Nephron progenitor cell (in vitro differentiated cells): ENCODE data around the gene OR1I1.

ENCODE experiments used
- DNase-seq: peaks from one replicate; pipeline ENCODE4 v3.0.0; 2021
- H3K27ac Mint-ChIP-seq: 2 replicates; pipeline ENCODE4 v1.8.0; 2021; ENCODE audit warnings: mild to moderate bottlenecking, moderate library complexity, mixed read lengths
- H3K27me3 Mint-ChIP-seq: 2 replicates; pipeline ENCODE4 v1.8.0; 2021; ENCODE audit warnings: mild to moderate bottlenecking, low read depth, mixed read lengths; ENCODE audit not compliant: poor library complexity
- H3K36me3 Mint-ChIP-seq: 2 replicates; pipeline ENCODE4 v1.8.0; 2021; ENCODE audit warnings: low read depth, mixed read lengths
- H3K4me1 Mint-ChIP-seq: 2 replicates; pipeline ENCODE4 v1.8.0; 2021; ENCODE audit warnings: mixed read lengths
- H3K4me3 Mint-ChIP-seq: 2 replicates; pipeline ENCODE4 v1.8.0; 2021; ENCODE audit warnings: mild to moderate bottlenecking, moderate library complexity, mixed read lengths
- H3K9me3 Mint-ChIP-seq: 2 replicates; pipeline ENCODE4 v1.8.0; 2021; ENCODE audit warnings: mild to moderate bottlenecking, moderate library complexity, mixed read lengths
- CTCF ChIP-seq: fragments of 200-600 bp; sonication (generic); IDR thresholded peaks from 2 replicates; pipeline ENCODE4 v1.5.0; 2021; ENCODE audit warnings: antibody characterized with exemption

Gene OR1I1

GRCh38 chr19:15118248-15118647 lies 36.2 kb downstream of the OR1I1 start:
- peaks cover 71% of the 10 kb centered on the region for H3K36me3 Mint-ChIP-seq
- H3K4me1 Mint-ChIP-seq, result no peaks in the 10 kb centered on the region
- no peak for TF ChIP-seq CTCF
- no peak overlapping the region for H3K4me3 Mint-ChIP-seq
- DNase-seq, result no peak
- H3K27me3 Mint-ChIP-seq, result no peaks in the 10 kb centered on the region
- no peaks in the 10 kb centered on the region for H3K9me3 Mint-ChIP-seq
- H3K27ac Mint-ChIP-seq, result no peak overlapping the region

- H3K27ac Mint-ChIP-seq, result no peak overlapping the region
- H3K4me3 Mint-ChIP-seq, result no peak overlapping the region
- H3K27me3 Mint-ChIP-seq, result no peaks in the 10 kb centered on the region
- H3K9me3 Mint-ChIP-seq, result no peaks in the 10 kb centered on the region
- peaks cover 68% of the 10 kb centered on the region for H3K36me3 Mint-ChIP-seq
- peaks cover 2% of the 10 kb centered on the region for H3K4me1 Mint-ChIP-seq
- no peak for DNase-seq
- no peak for TF ChIP-seq CTCF
Observed at GRCh38 chr19:15118789-15119494, 36.9 kb downstream of the OR1I1 start.

GRCh38 chr19:15120135-15121026 lies 38.4 kb downstream of the OR1I1 start:
- Mint-ChIP-seq H3K36me3 (peaks cover 63% of the 10 kb centered on the region), H3K9me3 (no peaks in the 10 kb centered on the region), H3K27me3 (no peaks in the 10 kb centered on the region), H3K27ac (peak overlapping the region; percentile 39), H3K4me3 (no peak overlapping the region), H3K4me1 (peaks cover 14% of the 10 kb centered on the region)
- TF ChIP-seq CTCF, result no peak
- no peak for DNase-seq

- H3K27ac Mint-ChIP-seq, result no peak overlapping the region
- no peak for DNase-seq
- peaks cover 20% of the 10 kb centered on the region for H3K4me1 Mint-ChIP-seq
- H3K36me3 Mint-ChIP-seq, result peaks cover 55% of the 10 kb centered on the region
- no peaks in the 10 kb centered on the region for H3K27me3 Mint-ChIP-seq
- no peaks in the 10 kb centered on the region for H3K9me3 Mint-ChIP-seq
- H3K4me3 Mint-ChIP-seq, result no peak overlapping the region
- no peak for TF ChIP-seq CTCF
Observed at GRCh38 chr19:15122331-15123030, 40.5 kb downstream of the OR1I1 start.

GRCh38 chr19:15123031-15123890 lies 41.2 kb downstream of the OR1I1 start:
- Mint-ChIP-seq H3K27ac (no peak overlapping the region), H3K4me1 (peaks cover 20% of the 10 kb centered on the region), H3K4me3 (peak overlapping the region; percentile 96), H3K27me3 (no peaks in the 10 kb centered on the region), H3K9me3 (no peaks in the 10 kb centered on the region), H3K36me3 (peaks cover 48% of the 10 kb centered on the region)
- no peak for TF ChIP-seq CTCF
- no peak for DNase-seq
